Fibroblast of mammary gland (primary cell): ENCODE data around the gene TBC1D30.

Experiments
- DNase-seq: peaks from one replicate; pipeline ENCODE4 v3.0.0-alpha.2; 2010; ENCODE audit warnings: low read depth
- H3K4me3 ChIP-seq: 2 replicates; pipeline ENCODE4 v1.5.1; 2011; ENCODE audit warnings: low read depth, mild to moderate bottlenecking, low read length, moderate library complexity; ENCODE audit not compliant: control insufficient read depth
- CTCF ChIP-seq: conservative IDR thresholded peaks from 2 replicates; pipeline ENCODE4 v1.5.1; 2011; ENCODE audit warnings: low read depth, low read length, inconsistent platforms; ENCODE audit not compliant: control insufficient read depth, insufficient read depth

The TBC1D30 gene

GRCh38 chr12:64918344-64918743, 93.9 kb downstream of the TBC1D30 start:
- no peak for DNase-seq
- H3K4me3 ChIP-seq = no peak overlapping the region
- TF ChIP-seq CTCF = no peak

- DNase-seq = no peak
- no peak overlapping the region for H3K4me3 ChIP-seq
- TF ChIP-seq CTCF = no peak
Measured at GRCh38 chr12:64918801-64919200, 94.4 kb downstream of the TBC1D30 start.

- no peak for DNase-seq
- TF ChIP-seq CTCF = no peak
- H3K4me3 ChIP-seq = no peak overlapping the region
Measured at GRCh38 chr12:64922853-64923252, 98.4 kb downstream of the TBC1D30 start.

GRCh38 chr12:64923536-64923935, 99.1 kb downstream of the TBC1D30 start:
- DNase-seq = no peak
- H3K4me3 ChIP-seq = no peak overlapping the region
- no peak for TF ChIP-seq CTCF
